OCI-LY3 (cell line): ENCODE data around the gene FRMPD4.

Source experiments
- EZH2phosphoT487 ChIP-seq: fragments of 200-600 bp; shearing (Covaris generic); IDR thresholded peaks from 2 replicates; pipeline ENCODE4 v1.6.1; 2018; ENCODE audit warnings: antibody characterized with exemption, mixed run types, low read depth
- TF ChIP-seq, protein P1 (sequence below): fragments of 200-600, 300-600 bp; sonication (generic); IDR thresholded peaks from 2 replicates; pipeline ENCODE4 v1.5.1; 2014; ENCODE audit warnings: antibody characterized with exemption, low read length, low read depth

- TF ChIP-seq, protein P1, sequence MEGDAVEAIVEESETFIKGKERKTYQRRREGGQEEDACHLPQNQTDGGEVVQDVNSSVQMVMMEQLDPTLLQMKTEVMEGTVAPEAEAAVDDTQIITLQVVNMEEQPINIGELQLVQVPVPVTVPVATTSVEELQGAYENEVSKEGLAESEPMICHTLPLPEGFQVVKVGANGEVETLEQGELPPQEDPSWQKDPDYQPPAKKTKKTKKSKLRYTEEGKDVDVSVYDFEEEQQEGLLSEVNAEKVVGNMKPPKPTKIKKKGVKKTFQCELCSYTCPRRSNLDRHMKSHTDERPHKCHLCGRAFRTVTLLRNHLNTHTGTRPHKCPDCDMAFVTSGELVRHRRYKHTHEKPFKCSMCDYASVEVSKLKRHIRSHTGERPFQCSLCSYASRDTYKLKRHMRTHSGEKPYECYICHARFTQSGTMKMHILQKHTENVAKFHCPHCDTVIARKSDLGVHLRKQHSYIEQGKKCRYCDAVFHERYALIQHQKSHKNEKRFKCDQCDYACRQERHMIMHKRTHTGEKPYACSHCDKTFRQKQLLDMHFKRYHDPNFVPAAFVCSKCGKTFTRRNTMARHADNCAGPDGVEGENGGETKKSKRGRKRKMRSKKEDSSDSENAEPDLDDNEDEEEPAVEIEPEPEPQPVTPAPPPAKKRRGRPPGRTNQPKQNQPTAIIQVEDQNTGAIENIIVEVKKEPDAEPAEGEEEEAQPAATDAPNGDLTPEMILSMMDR, result no peak
- TF ChIP-seq EZH2phosphoT487, result no peak
Measured at GRCh38 chrX:12390301-12390700, 252.0 kb downstream of the FRMPD4 start.
